ENCODE data around the gene ADGRG1. TPM values are rescaled to one million over a fixed set of nuclear protein-coding genes. Genes with fewer than 3 reads are reported as not detected.

The ADGRG1 gene
- total RNA-seq, 1 experiment from 2014 or later: 13.1 TPM

GRCh38 chr16:57616241-57616640 lies 12.2 kb upstream of the ADGRG1 start:
- intact Hi-C loops (cut with micrococcal nuclease; ENCODE audit: unreplicated experiment) (no loop called here), in situ Hi-C loops (cut with HindIII; ENCODE audit: low pct_unique_long_range_greater_than_20kb, low sequenced_read_pairs) (no loop called here)
- no TSS peak for BruUV-seq (replicated peaks)
- Histone ChIP-seq H3K9me3 (ENCODE audit: control insufficient read depth, insufficient read depth, low read depth, low read length) (no peaks in the 10 kb centered on the region), H3K27ac (ENCODE audit: low read length) (no peak overlapping the region), H3K4me1 (ENCODE audit: control insufficient read depth, insufficient read depth, low read length) (no peaks in the 10 kb centered on the region), H3K27me3 (ENCODE audit: control insufficient read depth, insufficient read depth, low read length) (no peaks in the 10 kb centered on the region), H3K4me3 (ENCODE audit: low read depth in 2 of 2, low read length in 2 of 2) (no peak overlapping the region), H3K36me3 (ENCODE audit: control insufficient read depth, insufficient read depth, low read length) (no peaks in the 10 kb centered on the region)
- ChIA-PET POLR2A (no interaction called here), CTCF (interaction anchor here (0.6 kb wide), 1 partner anchor 34 kb away, joined by 6 read pairs; no protein-coding TSS in a partner anchor)
- DNase-seq (ENCODE audit: low read depth, low spot score) (no peak), ATAC-seq (no peak)
- TF ChIP-seq SIN3A (IDR thresholded peaks at IDR 0.05; ENCODE audit: borderline replicate concordance, insufficient read depth, low read depth, low read length): no peak
- TF ChIP-seq POLR2AphosphoS5 (IDR thresholded peaks at IDR 0.05; ENCODE audit: low read depth, low read length): no peak
- TF ChIP-seq TCF7L2 (IDR thresholded peaks at IDR 0.05; ENCODE audit: low read depth, low read length): no peak
- TF ChIP-seq REST (IDR thresholded peaks at IDR 0.05; ENCODE audit: insufficient read depth in 1 of 2, low read depth in 2 of 2, low read length in 1 of 2): no peak
- no peak for TF ChIP-seq CTCF (IDR thresholded peaks at IDR 0.05)

GRCh38 chr16:57616876-57617275 lies 11.6 kb upstream of the ADGRG1 start:
- no peaks in the 10 kb centered on the region for H3K4me1 ChIP-seq (ENCODE audit: control insufficient read depth, insufficient read depth, low read length)
- H3K4me3 ChIP-seq (ENCODE audit: low read depth in 2 of 2, low read length in 2 of 2): no peak overlapping the region
- no peak for ATAC-seq
- POLR2A ChIA-PET: no interaction called here
- no peak overlapping the region for H3K27ac ChIP-seq (ENCODE audit: low read length)
- H3K9me3 ChIP-seq (ENCODE audit: control insufficient read depth, insufficient read depth, low read depth, low read length): no peaks in the 10 kb centered on the region
- in situ Hi-C loops (cut with HindIII; ENCODE audit: low pct_unique_long_range_greater_than_20kb, low sequenced_read_pairs): no loop called here
- no peak for DNase-seq (ENCODE audit: low read depth, low spot score)
- intact Hi-C loops (cut with micrococcal nuclease; ENCODE audit: unreplicated experiment): no loop called here
- no TSS peak for BruUV-seq (replicated peaks)
- TF ChIP-seq CTCF (IDR thresholded peaks at IDR 0.05) (no peak), POLR2AphosphoS5 (IDR thresholded peaks at IDR 0.05; ENCODE audit: low read depth, low read length) (no peak), TCF7L2 (IDR thresholded peaks at IDR 0.05; ENCODE audit: low read depth, low read length) (no peak), SIN3A (IDR thresholded peaks at IDR 0.05; ENCODE audit: borderline replicate concordance, insufficient read depth, low read depth, low read length) (no peak), REST (IDR thresholded peaks at IDR 0.05; ENCODE audit: insufficient read depth in 1 of 2, low read depth in 2 of 2, low read length in 1 of 2) (no peak)
- H3K36me3 ChIP-seq (ENCODE audit: control insufficient read depth, insufficient read depth, low read length): no peaks in the 10 kb centered on the region
- H3K27me3 ChIP-seq (ENCODE audit: control insufficient read depth, insufficient read depth, low read length): no peaks in the 10 kb centered on the region
- CTCF ChIA-PET: interaction anchor here (0.6 kb wide), 1 partner anchor 35 kb away, joined by 6 read pairs; no protein-coding TSS in a partner anchor
